Activated CD8-positive, alpha-beta T cell treated with anti-CD3 and anti-CD28 coated beads for 36 hours (primary cell): ENCODE measurements around the gene SPATA13. TPM values are rescaled to one million over a fixed set of nuclear protein-coding genes. Genes with fewer than 3 reads are reported as not detected.
A peak's percentile ranks its signal among the peaks of the same experiment; 100 is the strongest.
"Not testable (repeated sequence)": the region's sequence is repeated elsewhere in the genome, so short reads cannot be mapped to it uniquely, and the experiment has no call there.

Experiments
- ATAC-seq: fragments of 200-7000 bp; cut with Tn5 transposase; one replicate; pipeline ENCODE4 v1.10.0; 2021; ENCODE audit warnings: mild to moderate bottlenecking, moderate library complexity
- CTCF ChIA-PET: fragments of 350-600 bp; sonication (Branson Sonifier 250); formaldehyde crosslinking; loops from one replicate; lab custom pipeline; 2021; ENCODE audit warnings: antibody characterized with exemption; lab: Charles Lee
- POLR2A ChIA-PET: fragments of 350-600 bp; sonication (Branson Sonifier 250); formaldehyde crosslinking; loops from one replicate; lab custom pipeline; 2021; ENCODE audit warnings: antibody characterized with exemption; lab: Charles Lee
- DNase-seq: peaks from one replicate; pipeline ENCODE4 v3.0.0-alpha.2; 2020
- H3K27ac Mint-ChIP-seq: one replicate; pipeline ENCODE4 v1.8.0; 2021; ENCODE audit warnings: mild to moderate bottlenecking, mixed read lengths
- H3K27me3 Mint-ChIP-seq: one replicate; pipeline ENCODE4 v1.8.0; 2021; ENCODE audit warnings: mixed read lengths
- H3K36me3 Mint-ChIP-seq: one replicate; pipeline ENCODE4 v1.8.0; 2021; ENCODE audit warnings: low read depth, mixed read lengths
- H3K4me1 Mint-ChIP-seq: one replicate; pipeline ENCODE4 v1.8.0; 2021; ENCODE audit warnings: low read depth, mixed read lengths
- H3K4me3 Mint-ChIP-seq: one replicate; pipeline ENCODE4 v1.8.0; 2021; ENCODE audit warnings: mild to moderate bottlenecking, moderate library complexity, mixed read lengths
- H3K9me3 Mint-ChIP-seq: one replicate; pipeline ENCODE4 v1.8.0; 2021; ENCODE audit warnings: mixed read lengths
- CTCF ChIP-seq: fragments of 200-600 bp; IDR thresholded peaks from one replicate; pipeline ENCODE4 v1.8.0; 2022; ENCODE audit warnings: antibody characterized with exemption, mild to moderate bottlenecking
- intact Hi-C: fragments of 100-400 bp; cut with micrococcal nuclease; formaldehyde crosslinking; loops from one replicate; pipeline ENCODE4 v1.10.0; 2022
- total RNA-seq, 2 experiments: library from RNA; stranded (reverse); gene quantifications; one replicate each; pipeline ENCODE4 v1.2.3, GENCODE V29; 2021

SPATA13 gene
- total RNA-seq, 2 experiments from 2014 or later = 47.0 to 47.4 TPM

- POLR2A ChIA-PET = no interaction called here
- no peaks in the 10 kb centered on the region for H3K36me3 Mint-ChIP-seq
- intact Hi-C loops = no loop called here
- peaks cover 1% of the 10 kb centered on the region for H3K27me3 Mint-ChIP-seq
- CTCF ChIA-PET = interaction anchor here (0.9 to 1.7 kb wide), 2 partner anchors 111 to 380 kb away, joined by 3 to 4 read pairs; no protein-coding TSS in a partner anchor
- no peak overlapping the region for H3K27ac Mint-ChIP-seq
- no peak for TF ChIP-seq CTCF
- H3K4me1 Mint-ChIP-seq = no peaks in the 10 kb centered on the region
- DNase-seq (no peak), ATAC-seq (no peak)
- peaks cover 3% of the 10 kb centered on the region for H3K9me3 Mint-ChIP-seq
- H3K4me3 Mint-ChIP-seq = no peak overlapping the region
Observed at GRCh38 chr13:24340608-24340955, 180.1 kb downstream of the SPATA13 start.

GRCh38 chr13:24341439-24341838 lies 180.9 kb downstream of the SPATA13 start:
- DNase-seq (peak; percentile 15), ATAC-seq (peak; percentile 20)
- H3K36me3 Mint-ChIP-seq = no peaks in the 10 kb centered on the region
- peaks cover 3% of the 10 kb centered on the region for H3K9me3 Mint-ChIP-seq
- POLR2A ChIA-PET = no interaction called here
- no peak overlapping the region for H3K27ac Mint-ChIP-seq
- no peaks in the 10 kb centered on the region for H3K4me1 Mint-ChIP-seq
- intact Hi-C loops = no loop called here
- peaks cover 1% of the 10 kb centered on the region for H3K27me3 Mint-ChIP-seq
- H3K4me3 Mint-ChIP-seq = no peak overlapping the region
- no peak for TF ChIP-seq CTCF
- CTCF ChIA-PET = interaction anchor here (0.9 to 1.7 kb wide), 3 partner anchors 9 to 381 kb away, joined by 3 to 4 read pairs (median 3); no protein-coding TSS in a partner anchor

GRCh38 chr13:24348385-24348784 lies 187.9 kb downstream of the SPATA13 start:
- POLR2A ChIA-PET = no interaction called here
- DNase-seq (no peak), ATAC-seq (no peak)
- Mint-ChIP-seq H3K27me3 (peaks cover 1% of the 10 kb centered on the region), H3K27ac (no peak overlapping the region), H3K36me3 (no peaks in the 10 kb centered on the region), H3K9me3 (no peaks in the 10 kb centered on the region), H3K4me1 (no peaks in the 10 kb centered on the region), H3K4me3 (no peak overlapping the region)
- CTCF ChIA-PET = no interaction called here
- intact Hi-C loops = no loop called here
- TF ChIP-seq CTCF = no peak

- Mint-ChIP-seq H3K4me1 (no peaks in the 10 kb centered on the region), H3K36me3 (no peaks in the 10 kb centered on the region), H3K27me3 (peaks cover under 1% of the 10 kb centered on the region), H3K27ac (no peak overlapping the region), H3K4me3 (no peak overlapping the region), H3K9me3 (no peaks in the 10 kb centered on the region)
- ChIA-PET POLR2A (no interaction called here), CTCF (no interaction called here)
- TF ChIP-seq CTCF = no peak
- ATAC-seq = no peak
- intact Hi-C loops = no loop called here
- DNase-seq = no peak
Observed at GRCh38 chr13:24348797-24349515, 188.4 kb downstream of the SPATA13 start.

- H3K4me1 Mint-ChIP-seq, intact Hi-C loops, H3K27me3 Mint-ChIP-seq, H3K9me3 Mint-ChIP-seq, CTCF ChIA-PET, POLR2A ChIA-PET, H3K27ac Mint-ChIP-seq, H3K36me3 Mint-ChIP-seq, DNase-seq, H3K4me3 Mint-ChIP-seq: not testable (repeated sequence)
- ATAC-seq = peak; percentile 45
Observed at GRCh38 chr13:24349778-24350664, 189.5 kb downstream of the SPATA13 start.
